H1 (cell line): Measurements from ENCODE around the gene ELMO1. TPM values are rescaled to one million over a fixed set of nuclear protein-coding genes. Genes with fewer than 3 reads are reported as not detected.

Experiments used
- CTCF ChIP-seq, 3 experiments: IDR thresholded peaks; 1 replicate in 2 of 3; 2 replicates in 1 of 3; pipeline versions ENCODE4 v1.5.1 to v1.6.1; 2011; ENCODE audit warnings: low read length in 3 of 3, mild to moderate bottlenecking in 3 of 3, inconsistent platforms in 2 of 3, low read depth in 1 of 3, moderate library complexity in 1 of 3; ENCODE audit not compliant: insufficient read depth in 1 of 3; ENCODE audit errors: control extremely low read depth in 1 of 3
- E2F6 ChIP-seq: IDR thresholded peaks from 2 replicates; pipeline ENCODE4 v1.6.1; 2012; ENCODE audit warnings: inconsistent platforms
- GABPA ChIP-seq: IDR thresholded peaks from 2 replicates; pipeline ENCODE4 v1.6.1; 2011; ENCODE audit warnings: mild to moderate bottlenecking, low read length, moderate library complexity, borderline replicate concordance; ENCODE audit not compliant: insufficient read depth
- RBBP5 ChIP-seq: IDR thresholded peaks from 2 replicates; pipeline ENCODE4 v1.7.1; 2012; ENCODE audit warnings: low read depth, mild to moderate bottlenecking, inconsistent platforms, low read length, moderate library complexity, borderline replicate concordance
- polyA plus RNA-seq, 7 experiments: library from polyadenylated mRNA; depleted of rRNA in 3 of 7; stranded (reverse) in 5 of 7; unstranded in 2 of 7; fragments of >200 nt in 5 of 7; fragments of 200-250 nt in 2 of 7; gene quantifications; 1 replicate in 5 of 7; 2 replicates in 1 of 7; 4 replicates in 1 of 7; pipeline versions ENCODE4 v1.2.1 to v1.2.3, GENCODE V29; 2011 to 2013; ENCODE audit warnings: missing spikeins in 2 of 7, mixed read lengths in 2 of 7
- total RNA-seq: library from RNA; stranded (reverse); fragmentation: NEBNext Ultra II Directional; extraction: Animal tissue kit (Norgen Biotek cat#: 25700); gene quantifications from 2 replicates; pipeline ENCODE4 v1.2.1, GENCODE V29; 2021

ELMO1 gene
- total and polyA plus RNA-seq, 2 of the 8 experiments (the other 6 are each of a cell fraction or from before 2014, with no cell fraction given): 18.4 to 21.0 TPM

- TF ChIP-seq CTCF (IDR thresholded peaks at IDR 0.05; ENCODE audit: control extremely low read depth in 1 of 3, insufficient read depth in 1 of 3, low read depth in 1 of 3, low read length in 3 of 3) (no peak), E2F6 (no peak), RBBP5 (no peak), GABPA (no peak)
Observed at GRCh38 chr7:37011151-37011890, 437.3 kb downstream of the ELMO1 start (continued).
